K562 (cell line): ENCODE results near the gene ACAD8. TPM values are rescaled to one million over a fixed set of nuclear protein-coding genes. Genes with fewer than 3 reads are reported as not detected.

Experiments
- ATAC-seq: fragments of 200-7000 bp; cut with Tn5 transposase; 3 replicates; pipeline ENCODE4 v1.9.1; 2020; ENCODE audit warnings: moderate library complexity
- BruUV-seq: library from RNA; stranded (reverse); fragments of 400-500 nt; replicated peaks from 2 replicates; lab custom pipeline; 2021; lab: Mats Ljungman, UMichigan
- CTCF ChIA-PET: fragments of 300-600 bp; formaldehyde crosslinking; extraction: SDS; loops from one replicate; lab custom pipeline; 2021; ENCODE audit warnings: low intra/inter-chr PET ratio; lab: Yijun Ruan, JAX
- POLR2A ChIA-PET: fragments of 300-600, 350-650 bp; sonication (Branson Sonifier 250); formaldehyde crosslinking; extraction: SDS; loops from one replicate; lab custom pipeline; 2021; ENCODE audit warnings: antibody characterized with exemption, inconsistent platforms; lab: Yijun Ruan, JAX
- DNase-seq, 4 experiments: peaks; one replicate each; pipeline versions ENCODE4 v3.0.0 to v3.0.0-alpha.2; 2011 to 2018; ENCODE audit warnings: low spot score in 3 of 4, mixed read lengths in 3 of 4; ENCODE audit errors: extremely low read depth in 1 of 4
- FAIRE-seq: peaks from 2 replicates; lab custom pipeline; 2011; peaks lifted over from hg19 to GRCh38; lab: Jason Lieb, UNC
- H2AFZ ChIP-seq: 2 replicates; pipeline ENCODE4 v1.6.0; 2011; ENCODE audit warnings: low read depth, low read length, control low read depth, inconsistent platforms
- H3K27ac ChIP-seq: fragments of 200-600 bp; 3 replicates; pipeline ENCODE4 v1.8.0; 2011; ENCODE audit warnings: low read depth, mild to moderate bottlenecking, control low read depth, inconsistent platforms, low read length, moderate library complexity, mixed read lengths; ENCODE audit errors: extremely low read depth
- H3K27me3 ChIP-seq, 2 experiments: fragments of 300-600 bp in 1 of 2; 2 replicates in 1 of 2; 3 replicates in 1 of 2; pipeline versions ENCODE4 v1.6.0 to v1.8.0; 2011; ENCODE audit warnings: inconsistent platforms in 2 of 2, low read length in 2 of 2, mild to moderate bottlenecking in 1 of 2, mixed read lengths in 1 of 2, moderate library complexity in 1 of 2; ENCODE audit not compliant: control insufficient read depth in 2 of 2, insufficient read depth in 2 of 2
- H3K36me3 ChIP-seq: fragments of 300-600 bp; 3 replicates; pipeline ENCODE4 v1.8.0; 2011; ENCODE audit warnings: mild to moderate bottlenecking, low read length, inconsistent platforms; ENCODE audit not compliant: control insufficient read depth, insufficient read depth
- H3K4me1 ChIP-seq, 2 experiments: fragments of 200-600 bp in 1 of 2; replicated peaks in 1 of 2; 2 replicates in 1 of 2; 3 replicates in 1 of 2; pipeline versions ENCODE4 v1.5.1 to v1.8.0; 2011; ENCODE audit warnings: inconsistent platforms in 2 of 2, low read length in 2 of 2, mild to moderate bottlenecking in 1 of 2, mixed read lengths in 1 of 2, moderate library complexity in 1 of 2; ENCODE audit not compliant: control insufficient read depth in 2 of 2, insufficient read depth in 2 of 2
- H3K4me2 ChIP-seq: 2 replicates; pipeline ENCODE4 v1.6.1; 2011; ENCODE audit warnings: low read length, control low read depth, inconsistent platforms, mixed read lengths; ENCODE audit not compliant: insufficient read depth
- H3K4me3 ChIP-seq: fragments of 200-600 bp; sonication (generic), shearing (Covaris generic); 2 replicates; pipeline ENCODE4 v1.5.1; 2016; ENCODE audit warnings: control low read depth, inconsistent platforms
- H3K79me2 ChIP-seq: fragments of 200-600 bp; 3 replicates; pipeline ENCODE4 v1.8.0; 2011; ENCODE audit warnings: low read length, inconsistent platforms; ENCODE audit not compliant: control insufficient read depth, insufficient read depth
- H3K9ac ChIP-seq, 2 experiments: 2 replicates each; pipeline versions ENCODE4 v1.6.0 to v1.6.1; 2011; ENCODE audit warnings: low read depth in 2 of 2, low read length in 2 of 2, control low read depth in 1 of 2, inconsistent platforms in 1 of 2, mild to moderate bottlenecking in 1 of 2, mixed read lengths in 1 of 2; ENCODE audit not compliant: insufficient read depth in 1 of 2
- H3K9me1 ChIP-seq: one replicate; pipeline ENCODE4 v1.6.0; 2011; ENCODE audit warnings: inconsistent platforms, mild to moderate bottlenecking, low read length, moderate library complexity; ENCODE audit not compliant: control insufficient read depth, insufficient read depth
- H3K9me3 ChIP-seq: replicated peaks from 2 replicates; pipeline ENCODE4 v1.5.1; 2011; ENCODE audit warnings: low read depth, low read length, inconsistent platforms; ENCODE audit not compliant: control insufficient read depth, insufficient read depth
- H4K20me1 ChIP-seq: replicated peaks from 2 replicates; pipeline ENCODE4 v1.6.1; 2011; ENCODE audit warnings: low read length, inconsistent platforms, mixed read lengths; ENCODE audit not compliant: control insufficient read depth, insufficient read depth
- LCOR ChIP-seq: sonication (generic); formaldehyde crosslinking; IDR thresholded peaks from 2 replicates; pipeline ENCODE4 v1.8.0; 2022; ENCODE audit warnings: mild to moderate bottlenecking, missing genetic modification reagents
- MAFG ChIP-seq: fragments of 450-650 bp; conservative IDR thresholded peaks from 2 replicates; pipeline ENCODE4 v1.6.1; 2016; ENCODE audit warnings: missing genetic modification characterization, missing compliant biosample characterization
- MAFK ChIP-seq: IDR thresholded peaks from 2 replicates; pipeline ENCODE4 v1.6.1; 2011; ENCODE audit warnings: low read length, improper control_type of control experiment
- MTA1 ChIP-seq: fragments of 450-650 bp; IDR thresholded peaks from 2 replicates; pipeline ENCODE4 v1.6.1; 2017; ENCODE audit warnings: borderline replicate concordance
- SNIP1 ChIP-seq: fragments of 450-650 bp; IDR thresholded peaks from 2 replicates; pipeline ENCODE4 v1.7.1; 2017; ENCODE audit warnings: low read depth, mild to moderate bottlenecking
- SREBF2 ChIP-seq: sonication (generic); formaldehyde crosslinking; IDR thresholded peaks from 2 replicates; pipeline ENCODE4 v1.4.0; 2020; ENCODE audit warnings: mild to moderate bottlenecking, missing genetic modification reagents
- ZBTB11 ChIP-seq, 3 experiments: fragments of 200-800 bp in 1 of 3; fragments of 250-450 bp in 1 of 3; fragments of 450-650 bp in 1 of 3; sonication (Bioruptor Pico) in 1 of 3; sonication (Bioruptor generic) in 1 of 3; formaldehyde crosslinking in 1 of 3; IDR thresholded peaks; 2 replicates each; pipeline versions ENCODE4 v1.6.1 to v1.8.0; 2016 to 2022; ENCODE audit warnings: mild to moderate bottlenecking in 2 of 3, missing genetic modification characterization in 2 of 3, missing compliant biosample characterization in 1 of 3, moderate library complexity in 1 of 3
- ZBTB26 ChIP-seq: fragments of 450-650 bp; formaldehyde crosslinking; IDR thresholded peaks from 2 replicates; pipeline ENCODE4 v1.4.0; 2022; ENCODE audit warnings: missing genetic modification characterization
- ZNF274 ChIP-seq: IDR thresholded peaks from 2 replicates; pipeline ENCODE4 v1.6.1; 2011; ENCODE audit warnings: low read depth, mild to moderate bottlenecking, low read length, moderate library complexity, borderline replicate concordance
- ZNF561 ChIP-seq: fragments of 450-650 bp; formaldehyde crosslinking; conservative IDR thresholded peaks from 2 replicates; pipeline ENCODE4 v1.4.0; 2020; ENCODE audit warnings: mild to moderate bottlenecking, moderate library complexity
- WGBS: fragments of 100-300 bp; shearing (Covaris generic); methylation state at CpG from one replicate; pipeline ENCODE4 v1.1.6; 2016; ENCODE audit warnings: low coverage, mixed read lengths; ENCODE audit not compliant: insufficient coverage; ENCODE audit errors: missing lambda C conversion rate; 5-methylcytosine and 5-hydroxymethylcytosine counted together
- in situ Hi-C: fragments of 300-500 bp; cut with MboI; formaldehyde crosslinking; loops from 4 replicates; pipeline ENCODE4 v1.15.0; 2018; ENCODE audit warnings: inconsistent platforms, mixed read lengths
- intact Hi-C: fragments of 100-400 bp; cut with micrococcal nuclease; formaldehyde crosslinking; loops from 2 replicates; pipeline ENCODE4 v1.14.2; 2022
- polyA plus RNA-seq, 8 experiments: library from polyadenylated mRNA; depleted of rRNA in 4 of 8; stranded (reverse) in 5 of 8; unstranded in 3 of 8; fragments of >200 nt; fragmentation: Nextera tagmentation in 2 of 8; fragmentation: Illumina TruSeq in 1 of 8; extraction: Ambion mirVana in 2 of 8; extraction: Trizol in 1 of 8; gene quantifications; 2 replicates each; pipeline versions ENCODE4 v1.2.1 to v1.2.3, GENCODE V29; 2011 to 2014; ENCODE audit warnings: inconsistent platforms in 1 of 8, missing spikeins in 1 of 8
- total RNA-seq, 7 experiments: library from RNA; depleted of rRNA in 6 of 7; stranded (reverse); fragments of >200 nt in 6 of 7; fragmentation: Illumina TruSeq in 2 of 7; extraction: Trizol in 2 of 7; gene quantifications; 2 replicates each; pipeline versions ENCODE4 v1.2.1 to v1.2.3, GENCODE V29; 2011 to 2021; ENCODE audit warnings: low replicate concordance in 1 of 7
- TF ChIP-seq, protein P1 (sequence below): fragments of 150-350 bp; IDR thresholded peaks from 2 replicates; pipeline ENCODE4 v1.6.1; 2014; ENCODE audit warnings: low read depth, mild to moderate bottlenecking, low read length, borderline replicate concordance

Gene ACAD8
- total and polyA plus RNA-seq, 9 of the 15 experiments (the other 6 are each of a cell fraction or from before 2014, with no cell fraction given) = 6.5 to 34.1 (median 20.1) TPM

DNA sequence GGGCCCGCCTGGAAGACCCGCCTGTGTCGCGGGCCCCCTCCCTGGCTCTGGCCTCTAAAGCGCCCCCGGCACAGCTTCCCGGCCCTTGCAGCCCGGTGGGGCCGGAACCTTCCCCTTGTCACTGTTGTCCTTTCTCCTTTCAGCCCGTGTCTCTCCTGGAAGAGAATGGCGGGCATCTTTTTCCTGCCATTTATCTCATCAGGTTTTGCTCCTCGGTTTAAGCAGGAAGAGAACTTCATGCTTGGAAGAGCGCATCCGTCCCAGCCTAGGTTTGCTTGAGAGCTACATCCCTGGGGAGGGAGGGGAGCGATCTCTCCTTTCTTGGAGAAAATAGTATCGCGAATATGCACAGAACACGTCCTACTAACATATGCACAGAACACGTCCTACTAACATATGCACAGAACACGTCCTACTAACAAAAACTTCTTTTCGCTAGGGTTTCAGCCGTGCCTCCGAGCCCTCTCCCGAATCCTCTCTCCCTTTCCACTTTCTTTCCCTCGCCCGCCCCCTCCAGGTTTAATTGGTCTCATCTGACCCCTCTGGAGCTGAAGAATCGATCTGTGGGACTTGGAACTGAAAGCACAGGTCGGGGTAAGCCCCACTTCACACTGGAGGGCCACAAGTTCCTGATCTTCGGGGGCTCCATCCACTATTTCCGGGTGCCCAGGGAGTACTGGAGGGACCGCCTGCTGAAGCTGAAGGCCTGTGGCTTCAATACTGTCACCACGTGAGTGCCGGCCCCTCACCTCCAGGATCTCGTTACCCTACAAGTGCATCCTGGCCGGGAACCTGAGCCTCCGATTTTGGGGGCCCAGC, 24.0 kb downstream of the ACAD8 start (continued):
- TF ChIP-seq, protein P1, sequence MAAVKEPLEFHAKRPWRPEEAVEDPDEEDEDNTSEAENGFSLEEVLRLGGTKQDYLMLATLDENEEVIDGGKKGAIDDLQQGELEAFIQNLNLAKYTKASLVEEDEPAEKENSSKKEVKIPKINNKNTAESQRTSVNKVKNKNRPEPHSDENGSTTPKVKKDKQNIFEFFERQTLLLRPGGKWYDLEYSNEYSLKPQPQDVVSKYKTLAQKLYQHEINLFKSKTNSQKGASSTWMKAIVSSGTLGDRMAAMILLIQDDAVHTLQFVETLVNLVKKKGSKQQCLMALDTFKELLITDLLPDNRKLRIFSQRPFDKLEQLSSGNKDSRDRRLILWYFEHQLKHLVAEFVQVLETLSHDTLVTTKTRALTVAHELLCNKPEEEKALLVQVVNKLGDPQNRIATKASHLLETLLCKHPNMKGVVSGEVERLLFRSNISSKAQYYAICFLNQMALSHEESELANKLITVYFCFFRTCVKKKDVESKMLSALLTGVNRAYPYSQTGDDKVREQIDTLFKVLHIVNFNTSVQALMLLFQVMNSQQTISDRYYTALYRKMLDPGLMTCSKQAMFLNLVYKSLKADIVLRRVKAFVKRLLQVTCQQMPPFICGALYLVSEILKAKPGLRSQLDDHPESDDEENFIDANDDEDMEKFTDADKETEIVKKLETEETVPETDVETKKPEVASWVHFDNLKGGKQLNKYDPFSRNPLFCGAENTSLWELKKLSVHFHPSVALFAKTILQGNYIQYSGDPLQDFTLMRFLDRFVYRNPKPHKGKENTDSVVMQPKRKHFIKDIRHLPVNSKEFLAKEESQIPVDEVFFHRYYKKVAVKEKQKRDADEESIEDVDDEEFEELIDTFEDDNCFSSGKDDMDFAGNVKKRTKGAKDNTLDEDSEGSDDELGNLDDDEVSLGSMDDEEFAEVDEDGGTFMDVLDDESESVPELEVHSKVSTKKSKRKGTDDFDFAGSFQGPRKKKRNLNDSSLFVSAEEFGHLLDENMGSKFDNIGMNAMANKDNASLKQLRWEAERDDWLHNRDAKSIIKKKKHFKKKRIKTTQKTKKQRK = no peak
- TF ChIP-seq ZNF561 (CRISPR knock-in tag) (no peak), LCOR (CRISPR knock-in tag) (no peak), SNIP1 (no peak), MTA1 (no peak)

DNA sequence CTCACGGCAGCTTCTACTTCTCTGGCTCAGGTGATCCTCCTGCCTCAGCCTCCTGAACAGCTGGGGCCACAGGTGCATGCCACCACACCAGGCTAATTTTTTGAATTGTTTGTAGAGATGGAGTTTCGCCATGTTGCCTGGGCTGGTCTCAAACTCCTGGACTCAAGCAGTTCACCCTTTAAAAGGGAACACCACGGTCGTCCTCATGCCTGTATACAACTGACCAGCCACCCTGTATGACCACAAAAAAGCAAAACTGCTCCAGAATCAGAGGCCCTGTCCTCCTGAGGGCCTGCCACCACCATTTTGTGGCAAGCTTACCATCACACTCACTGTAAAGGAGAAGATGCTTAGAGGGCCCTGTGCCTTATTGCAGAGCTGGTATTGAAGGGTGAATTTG, 25.0 kb downstream of the ACAD8 start:
- peaks cover 3 to 18% of the 10 kb centered on the region in 2 experiments; a peak in 2 of 5 replicates for H3K4me1 ChIP-seq
- no peak overlapping the region for H3K4me2 ChIP-seq
- H2AFZ ChIP-seq = no peak overlapping the region
- CTCF ChIA-PET = no interaction called here
- 0 out of 2 replicates have a peak, but pooled peaks cover 4% of the 10 kb centered on the region for H4K20me1 ChIP-seq
- in situ Hi-C loops = no loop called here
- H3K4me3 ChIP-seq = no peak overlapping the region
- intact Hi-C loops = no loop called here
- H3K36me3 ChIP-seq = no peaks in the 10 kb centered on the region
- BruUV-seq = no TSS peak
- peaks cover 47 to 57% of the 10 kb centered on the region in 2 experiments for H3K27me3 ChIP-seq
- no peak overlapping the region for H3K27ac ChIP-seq
- no peak for ATAC-seq
- H3K9me1 ChIP-seq = no peaks in the 10 kb centered on the region
- POLR2A ChIA-PET = interaction anchor here (0.9 to 1.5 kb wide), 2 partner anchors 16 to 29 kb away, joined by 3 to 6 read pairs; no protein-coding TSS in a partner anchor
- H3K79me2 ChIP-seq = no peaks in the 10 kb centered on the region
- H3K9ac ChIP-seq = no peak overlapping the region
- 5% methylated on average over 4 of the region's 4 CpGs for WGBS
- H3K9me3 ChIP-seq = no peaks in the 10 kb centered on the region
- DNase-seq = no peak
- FAIRE-seq = no peak
- TF ChIP-seq ZNF274 (no peak), ZBTB26 (CRISPR knock-in tag) (no peak), MAFK (no peak), MAFG (tag) (no peak), SREBF2 (CRISPR knock-in tag) (no peak), ZBTB11 (CRISPR knock-in tag; IDR thresholded peaks at IDR 0.05) (no peak)
